Suprapubic skin (tissue), 4 donors: ENCODE data around the gene TEKT5.

Experiments
- CTCF ChIP-seq, 2 donors: fragments of 200-600 bp in 1 of 2; fragments of 450-650 bp in 1 of 2; sonication (generic) in 1 of 2; IDR thresholded peaks; one replicate each; pipeline ENCODE4 v1.5.1; 2016 to 2019; ENCODE audit warnings: antibody characterized with exemption in 2 of 2, mild to moderate bottlenecking in 1 of 2, moderate library complexity in 1 of 2
- POLR2A ChIP-seq, 2 donors: fragments of 450-650 bp; IDR thresholded peaks; one replicate each; pipeline ENCODE4 v1.6.1; 2017; ENCODE audit warnings: antibody characterized with exemption in 2 of 2, mild to moderate bottlenecking in 2 of 2, moderate library complexity in 2 of 2
- POLR2AphosphoS5 ChIP-seq, 3 donors: sonication (generic); formaldehyde crosslinking; IDR thresholded peaks; one replicate each; pipeline ENCODE4 v1.6.1; 2017; ENCODE audit warnings: antibody characterized with exemption in 3 of 3

- no peak for TF ChIP-seq CTCF (IDR thresholded peaks at IDR 0.05)
- TF ChIP-seq POLR2A (IDR thresholded peaks at IDR 0.05) = no peak
- no peak for TF ChIP-seq POLR2AphosphoS5 (IDR thresholded peaks at IDR 0.05)
Observed at GRCh38 chr16:10646581-10647263, 48.0 kb downstream of the TEKT5 start.
